OCI-LY1 (cell line): ENCODE data around the gene SLC24A3.

Experiments used
- H2AFZ ChIP-seq: fragments of 200-600 bp; sonication (generic), shearing (Covaris generic); 2 replicates; pipeline ENCODE4 v1.6.0; 2014; ENCODE audit warnings: antibody characterized with exemption, mild to moderate bottlenecking, low read length
- H3F3A ChIP-seq: fragments of 200-600 bp; sonication (generic), shearing (Covaris generic); 2 replicates; pipeline ENCODE4 v1.6.0; 2014; ENCODE audit warnings: mild to moderate bottlenecking, antibody characterized with exemption, low read length, moderate library complexity; ENCODE audit not compliant: insufficient read depth
- H3K27ac ChIP-seq: fragments of 200-600 bp; sonication (generic); 2 replicates; pipeline ENCODE4 v1.5.1; 2014; ENCODE audit warnings: low read length, mixed run types, mild to moderate bottlenecking, low read depth; ENCODE audit not compliant: poor library complexity, severe bottlenecking
- H3K27me3 ChIP-seq: fragments of 200-600 bp; sonication (generic); 2 replicates; pipeline ENCODE4 v1.6.0; 2014; ENCODE audit warnings: antibody characterized with exemption, mild to moderate bottlenecking, low read length, moderate library complexity; ENCODE audit not compliant: insufficient read depth
- H3K36me3 ChIP-seq: fragments of 200-600 bp; sonication (generic); 2 replicates; pipeline ENCODE4 v1.6.1; 2014; ENCODE audit warnings: mild to moderate bottlenecking, antibody characterized with exemption, low read length, moderate library complexity, mixed read lengths; ENCODE audit not compliant: insufficient read depth
- H3K4me1 ChIP-seq: fragments of 200-600 bp; sonication (generic); 2 replicates; pipeline ENCODE4 v1.5.1; 2014; ENCODE audit warnings: mild to moderate bottlenecking, low read length, moderate library complexity; ENCODE audit not compliant: insufficient read depth, severe bottlenecking
- H3K4me2 ChIP-seq: fragments of 200-600 bp; sonication (generic), shearing (Covaris generic); 2 replicates; pipeline ENCODE4 v1.6.1; 2014; ENCODE audit warnings: low read length
- H3K4me3 ChIP-seq: fragments of 200-600 bp; sonication (generic); 2 replicates; pipeline ENCODE4 v1.5.1; 2014; ENCODE audit warnings: low read length, low read depth, mild to moderate bottlenecking, mixed read lengths; ENCODE audit not compliant: poor library complexity, severe bottlenecking
- H3K79me2 ChIP-seq: fragments of 200-600 bp; shearing (Covaris generic); 2 replicates; pipeline ENCODE4 v1.6.1; 2016; ENCODE audit warnings: mixed run types, low read length, mixed read lengths; ENCODE audit not compliant: insufficient read depth
- H3K9ac ChIP-seq: fragments of 200-600 bp; sonication (generic), shearing (Covaris generic); 2 replicates; pipeline ENCODE4 v1.6.1; 2014; ENCODE audit warnings: mild to moderate bottlenecking, low read length, mixed read lengths
- H3K9me2 ChIP-seq: fragments of 200-600 bp; sonication (generic), shearing (Covaris generic); 2 replicates; pipeline ENCODE4 v1.6.1; 2014; ENCODE audit warnings: low read depth, mild to moderate bottlenecking, low read length, mixed read lengths
- H3K9me3 ChIP-seq: fragments of 200-600 bp; shearing (Covaris generic); 2 replicates; pipeline ENCODE4 v1.6.1; 2014; ENCODE audit warnings: low read length, mixed read lengths
- H4K20me1 ChIP-seq: fragments of 200-600 bp; sonication (generic), shearing (Covaris generic); 2 replicates; pipeline ENCODE4 v1.6.0; 2016; ENCODE audit warnings: mild to moderate bottlenecking, low read length; ENCODE audit not compliant: insufficient read depth
- EZH2 ChIP-seq: fragments of 200-600 bp; sonication (generic), shearing (Covaris generic); IDR thresholded peaks from 2 replicates; pipeline ENCODE4 v1.8.0; 2017; ENCODE audit warnings: borderline replicate concordance, mixed run types, mild to moderate bottlenecking, antibody characterized with exemption, low read length, moderate library complexity, mixed read lengths
- TF ChIP-seq, protein P1 (sequence below): fragments of 200-600 bp; sonication (generic), shearing (Covaris generic); IDR thresholded peaks from 2 replicates; pipeline ENCODE4 v1.5.1; 2017; ENCODE audit warnings: mild to moderate bottlenecking, antibody characterized with exemption, low read length, moderate library complexity, mixed read lengths

SLC24A3 gene

DNA sequence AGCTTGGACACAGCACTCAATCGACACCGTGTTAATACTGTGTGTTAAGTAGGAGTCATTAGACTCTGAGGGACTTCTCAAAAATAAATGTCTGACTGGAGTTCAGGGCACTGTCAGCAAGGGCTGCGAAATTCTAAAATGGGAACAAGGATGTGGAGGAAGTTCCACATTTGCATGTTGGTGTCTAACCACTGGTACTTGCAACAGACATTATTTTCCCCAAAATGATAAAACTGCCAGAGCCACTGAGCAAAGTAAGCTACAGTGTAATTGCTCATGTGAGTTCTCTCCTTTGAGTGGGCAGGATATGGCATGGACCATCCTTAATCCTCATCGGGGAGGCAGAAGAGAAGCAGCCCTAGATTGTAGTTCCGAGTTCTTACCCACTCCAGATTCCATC is 215.9 kb downstream of the SLC24A3 start:
- Histone ChIP-seq H3K4me1 (no peaks in the 10 kb centered on the region), H4K20me1 (no peaks in the 10 kb centered on the region), H3K4me3 (no peak overlapping the region), H3K4me2 (no peak overlapping the region), H3K79me2 (no peaks in the 10 kb centered on the region), H3K36me3 (no peaks in the 10 kb centered on the region), H3K27me3 (0 out of 2 replicates have a peak, but pooled peaks cover 3% of the 10 kb centered on the region), H3K27ac (no peak overlapping the region), H3F3A (no peaks in the 10 kb centered on the region), H2AFZ (no peak overlapping the region), H3K9me3 (no peaks in the 10 kb centered on the region), H3K9ac (no peak overlapping the region), H3K9me2 (no peaks in the 10 kb centered on the region)
- TF ChIP-seq EZH2 = no peak
- TF ChIP-seq, protein P1, sequence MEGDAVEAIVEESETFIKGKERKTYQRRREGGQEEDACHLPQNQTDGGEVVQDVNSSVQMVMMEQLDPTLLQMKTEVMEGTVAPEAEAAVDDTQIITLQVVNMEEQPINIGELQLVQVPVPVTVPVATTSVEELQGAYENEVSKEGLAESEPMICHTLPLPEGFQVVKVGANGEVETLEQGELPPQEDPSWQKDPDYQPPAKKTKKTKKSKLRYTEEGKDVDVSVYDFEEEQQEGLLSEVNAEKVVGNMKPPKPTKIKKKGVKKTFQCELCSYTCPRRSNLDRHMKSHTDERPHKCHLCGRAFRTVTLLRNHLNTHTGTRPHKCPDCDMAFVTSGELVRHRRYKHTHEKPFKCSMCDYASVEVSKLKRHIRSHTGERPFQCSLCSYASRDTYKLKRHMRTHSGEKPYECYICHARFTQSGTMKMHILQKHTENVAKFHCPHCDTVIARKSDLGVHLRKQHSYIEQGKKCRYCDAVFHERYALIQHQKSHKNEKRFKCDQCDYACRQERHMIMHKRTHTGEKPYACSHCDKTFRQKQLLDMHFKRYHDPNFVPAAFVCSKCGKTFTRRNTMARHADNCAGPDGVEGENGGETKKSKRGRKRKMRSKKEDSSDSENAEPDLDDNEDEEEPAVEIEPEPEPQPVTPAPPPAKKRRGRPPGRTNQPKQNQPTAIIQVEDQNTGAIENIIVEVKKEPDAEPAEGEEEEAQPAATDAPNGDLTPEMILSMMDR = no peak

DNA sequence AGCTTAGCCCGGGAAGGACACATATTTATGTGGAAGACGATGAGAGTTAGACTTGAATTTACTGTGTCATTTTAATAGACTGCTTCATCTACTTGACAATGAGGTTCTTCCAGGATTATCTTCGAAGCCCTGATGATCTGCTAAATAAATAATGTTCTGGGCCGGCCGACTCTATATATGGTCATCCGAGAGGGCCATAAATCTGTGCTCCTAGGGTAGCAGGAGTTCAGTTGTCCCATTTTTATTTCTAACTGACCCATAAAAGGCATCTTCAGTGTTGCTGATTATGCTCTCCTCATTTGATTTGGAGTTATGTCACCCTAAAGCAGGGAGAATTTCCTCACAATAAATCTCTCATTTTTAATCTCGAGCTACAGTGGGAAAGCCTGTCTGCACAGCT is 217.1 kb downstream of the SLC24A3 start:
- H3K27ac ChIP-seq = no peak overlapping the region
- H3K4me2 ChIP-seq = no peak overlapping the region
- H3K4me1 ChIP-seq = no peaks in the 10 kb centered on the region
- H3K27me3 ChIP-seq = no peaks in the 10 kb centered on the region
- TF ChIP-seq, protein P1 = no peak
- TF ChIP-seq EZH2 = no peak
- no peaks in the 10 kb centered on the region for H3K9me2 ChIP-seq
- no peaks in the 10 kb centered on the region for H3K9me3 ChIP-seq
- no peak overlapping the region for H2AFZ ChIP-seq
- no peaks in the 10 kb centered on the region for H3K36me3 ChIP-seq
- H3F3A ChIP-seq = no peaks in the 10 kb centered on the region
- H3K9ac ChIP-seq = no peak overlapping the region
- no peaks in the 10 kb centered on the region for H4K20me1 ChIP-seq
- no peak overlapping the region for H3K4me3 ChIP-seq
- H3K79me2 ChIP-seq = no peaks in the 10 kb centered on the region

DNA sequence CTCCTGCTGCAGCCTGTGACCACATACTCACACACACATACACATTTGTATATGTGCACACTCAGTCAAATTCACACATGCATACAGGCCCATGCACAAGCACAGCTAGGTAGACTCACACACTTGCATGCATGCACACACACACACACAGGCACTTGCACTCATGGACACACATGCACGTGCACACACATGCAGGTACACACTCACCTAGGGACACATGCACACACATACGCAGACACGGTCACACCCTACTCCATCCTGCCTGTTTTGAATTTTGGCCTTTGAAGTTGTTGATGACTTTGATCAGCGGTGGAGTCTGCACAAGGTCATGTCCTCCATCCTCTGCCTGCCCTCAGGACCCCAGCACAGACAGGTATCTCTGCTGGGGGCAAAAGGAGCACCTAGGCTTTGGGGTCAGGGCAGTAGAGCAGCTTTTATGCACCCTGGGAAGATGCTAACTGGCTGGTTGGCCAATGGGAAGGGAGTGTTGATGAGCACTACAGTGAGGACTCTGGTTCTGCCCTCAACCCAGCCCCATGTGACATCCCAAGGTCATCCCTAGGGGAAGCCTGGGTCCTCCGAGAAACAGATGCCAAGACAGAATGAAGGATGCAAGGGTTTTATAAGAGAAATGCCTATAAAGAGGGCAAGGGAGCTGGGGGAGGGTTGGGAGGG is 218.3 kb downstream of the SLC24A3 start:
- no peak overlapping the region for H3K9ac ChIP-seq
- H3K9me2 ChIP-seq = no peaks in the 10 kb centered on the region
- H3K4me1 ChIP-seq = no peaks in the 10 kb centered on the region
- H4K20me1 ChIP-seq = no peaks in the 10 kb centered on the region
- no peak for TF ChIP-seq EZH2
- TF ChIP-seq, protein P1 = no peak
- H3K4me3 ChIP-seq = no peak overlapping the region
- H2AFZ ChIP-seq = no peak overlapping the region
- H3K4me2 ChIP-seq = no peak overlapping the region
- H3K36me3 ChIP-seq = no peaks in the 10 kb centered on the region
- no peaks in the 10 kb centered on the region for H3F3A ChIP-seq
- no peak overlapping the region for H3K27ac ChIP-seq
- H3K79me2 ChIP-seq = no peaks in the 10 kb centered on the region
- no peaks in the 10 kb centered on the region for H3K27me3 ChIP-seq
- H3K9me3 ChIP-seq = no peaks in the 10 kb centered on the region
